Ovary (tissue), 9 donors: ENCODE measurements around the gene PLEKHN1. TPM values are rescaled to one million over a fixed set of nuclear protein-coding genes. Genes with fewer than 3 reads are reported as not detected.

Experiments used
- DNase-seq, 5 donors: peaks; one replicate each; pipeline ENCODE4 v3.0.0-alpha.2; 2019 to 2020
- H3K27ac ChIP-seq, 2 donors: fragments of 200-600 bp; one replicate each; pipeline versions ENCODE4 v1.5.1 to v1.8.0; 2019 to 2022
- H3K27me3 ChIP-seq: fragments of 200-600 bp; one replicate; pipeline ENCODE4 v1.8.0; 2022
- H3K36me3 ChIP-seq: fragments of 200-600 bp; sonication (generic); one replicate; pipeline ENCODE4 v1.5.1; 2019
- H3K4me1 ChIP-seq: one replicate; pipeline ENCODE4 v1.8.1; 2013; ENCODE audit warnings: mild to moderate bottlenecking, moderate library complexity; ENCODE audit not compliant: insufficient read depth
- H3K4me3 ChIP-seq: fragments of 200-600 bp; sonication (generic); one replicate; pipeline ENCODE4 v1.5.1; 2017
- H3K9me3 ChIP-seq, 2 donors: fragments of 200-600 bp in 1 of 2; sonication (generic) in 1 of 2; one replicate each; pipeline versions ENCODE4 v1.5.1 to v1.8.1; 2013 to 2019; ENCODE audit warnings: mild to moderate bottlenecking in 1 of 2, moderate library complexity in 1 of 2
- EP300 ChIP-seq: sonication (generic); formaldehyde crosslinking; IDR thresholded peaks from one replicate; pipeline ENCODE4 v1.6.1; 2017; ENCODE audit warnings: antibody characterized with exemption
- POLR2A ChIP-seq: fragments of 450-650 bp; IDR thresholded peaks from one replicate; pipeline ENCODE4 v1.6.1; 2017; ENCODE audit warnings: antibody characterized with exemption, mild to moderate bottlenecking, moderate library complexity
- WGBS, 3 donors: extraction: QIAGEN DNeasy Blood & Tissue Kit in 1 of 3; methylation state at CpG; one replicate each; pipeline versions ENCODE4 v1.1.5 to v1.1.7; 2013 to 2017; 5-methylcytosine and 5-hydroxymethylcytosine counted together
- intact Hi-C, 4 donors: fragments of 100-400 bp; cut with DNase I; formaldehyde crosslinking; loops; one replicate each; pipeline versions ENCODE4 v1.11.0 to v1.15.1; 2022 to 2023
- polyA plus RNA-seq, 2 donors: library from polyadenylated mRNA; stranded (reverse); fragments of 200-250 nt in 1 of 2; fragments of 350-450 nt in 1 of 2; fragmentation: Illumina TruSeq in 1 of 2; extraction: RNeasy Lipid Tissue Mini Kit (QIAGEN cat#74804) in 1 of 2; gene quantifications; one replicate each; pipeline ENCODE4 v1.2.3, GENCODE V29; 2013 to 2014
- total RNA-seq, 7 donors: library from RNA; depleted of rRNA in 2 of 7; stranded (reverse); fragments of >200 nt in 2 of 7; fragmentation: NEBNext Ultra II Directional in 3 of 7; extraction: Animal tissue kit (Norgen Biotek cat#: 25700) in 3 of 7; gene quantifications; one replicate each; pipeline versions ENCODE4 v1.1.0 to v1.2.4, GENCODE V29; 2016 to 2023
- TF ChIP-seq, protein P1 (sequence below), 3 donors: fragments of 450-650 bp in 2 of 3; fragments of 200-600 bp in 1 of 3; IDR thresholded peaks; one replicate each; pipeline versions ENCODE4 v1.5.1 to v1.8.0; 2016 to 2022; ENCODE audit warnings: antibody characterized with exemption in 3 of 3, mild to moderate bottlenecking in 1 of 3
- donor health status: DM: no; HTN: no; CAD: no; lungs with moderate emphysema.
- donor health status: DM: no; HTN: no; CAD: no.
- donor health status: Bipolar disorder and iron deficiency.
- donor health status: DM: yes; HTN: yes; CAD: no.
- donor health status: DM: no; HTN: no; CAD: no.
- donor health status: DM: yes; HTN: yes; CAD: no.

The PLEKHN1 gene
- total and polyA plus RNA-seq, 9 donors, result 0.10 to 0.34 (median 0.16) TPM; not detected in 3

GRCh38 chr1:935751-936231, 30.5 kb upstream of the PLEKHN1 start:
- H3K9me3 ChIP-seq, result no peaks in the 10 kb centered on the region
- H3K27ac ChIP-seq, result no peak overlapping the region
- H3K27me3 ChIP-seq, result peaks cover 9% of the 10 kb centered on the region
- DNase-seq, result peak in 1 of 5 donors; percentile 59
- WGBS, 3 donors, result 5 to 39% (median 9%) methylated on average over 27 to 30 of the region's 30 CpGs
- TF ChIP-seq, protein P1, sequence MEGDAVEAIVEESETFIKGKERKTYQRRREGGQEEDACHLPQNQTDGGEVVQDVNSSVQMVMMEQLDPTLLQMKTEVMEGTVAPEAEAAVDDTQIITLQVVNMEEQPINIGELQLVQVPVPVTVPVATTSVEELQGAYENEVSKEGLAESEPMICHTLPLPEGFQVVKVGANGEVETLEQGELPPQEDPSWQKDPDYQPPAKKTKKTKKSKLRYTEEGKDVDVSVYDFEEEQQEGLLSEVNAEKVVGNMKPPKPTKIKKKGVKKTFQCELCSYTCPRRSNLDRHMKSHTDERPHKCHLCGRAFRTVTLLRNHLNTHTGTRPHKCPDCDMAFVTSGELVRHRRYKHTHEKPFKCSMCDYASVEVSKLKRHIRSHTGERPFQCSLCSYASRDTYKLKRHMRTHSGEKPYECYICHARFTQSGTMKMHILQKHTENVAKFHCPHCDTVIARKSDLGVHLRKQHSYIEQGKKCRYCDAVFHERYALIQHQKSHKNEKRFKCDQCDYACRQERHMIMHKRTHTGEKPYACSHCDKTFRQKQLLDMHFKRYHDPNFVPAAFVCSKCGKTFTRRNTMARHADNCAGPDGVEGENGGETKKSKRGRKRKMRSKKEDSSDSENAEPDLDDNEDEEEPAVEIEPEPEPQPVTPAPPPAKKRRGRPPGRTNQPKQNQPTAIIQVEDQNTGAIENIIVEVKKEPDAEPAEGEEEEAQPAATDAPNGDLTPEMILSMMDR (IDR thresholded peaks at IDR 0.05), result no peak
- TF ChIP-seq EP300 (no peak), POLR2A (no peak)
- H3K36me3 ChIP-seq, result no peaks in the 10 kb centered on the region
- intact Hi-C loops, result no loop called here
- peaks cover 15% of the 10 kb centered on the region for H3K4me1 ChIP-seq
- H3K4me3 ChIP-seq, result no peak overlapping the region

DNA sequence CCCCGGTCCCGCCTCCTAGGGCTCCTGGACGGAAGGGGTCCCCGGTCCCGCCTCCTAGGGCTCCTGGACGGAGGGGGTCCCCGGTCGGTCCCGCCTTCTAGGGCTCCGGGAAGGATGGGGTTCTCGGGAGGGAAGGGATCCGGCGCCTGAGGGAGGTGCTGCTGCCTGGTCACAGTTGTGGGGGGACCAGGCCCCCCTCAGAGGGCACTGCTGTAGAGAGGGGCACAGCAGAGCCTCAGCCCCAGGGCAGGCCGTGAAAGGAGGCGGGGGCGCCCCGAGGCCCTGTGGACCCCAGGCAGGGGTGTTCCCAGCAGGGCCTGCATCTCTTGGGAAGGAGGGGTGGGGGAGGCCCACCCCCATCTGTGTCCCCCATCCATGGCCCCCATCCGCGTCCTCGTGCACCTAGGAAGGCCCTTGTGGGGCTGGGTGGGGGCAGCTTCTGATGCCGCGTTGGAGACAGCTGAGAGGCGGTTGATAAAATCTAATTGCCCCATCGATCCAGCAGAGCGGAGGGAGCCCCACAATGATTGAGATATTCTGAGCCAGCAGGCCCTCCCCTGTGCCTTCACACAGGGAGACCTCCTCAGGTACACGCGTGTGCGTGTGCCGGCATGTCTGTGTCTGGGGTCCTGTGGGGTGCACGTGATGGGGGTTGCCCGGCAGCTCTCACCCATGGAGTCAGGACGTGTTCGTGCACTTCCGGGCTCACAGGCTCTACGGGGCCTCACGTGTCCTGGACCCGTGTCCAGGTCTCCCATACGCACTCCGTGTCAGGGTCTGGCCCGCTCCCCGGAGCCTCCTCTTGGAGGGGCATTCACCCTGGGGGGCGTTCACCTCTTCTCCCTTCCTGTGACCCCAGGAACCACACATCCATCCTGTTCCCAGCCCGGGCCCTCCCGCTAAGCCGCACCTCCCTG, 29.7 kb upstream of the PLEKHN1 start:
- peaks cover 17% of the 10 kb centered on the region for H3K4me1 ChIP-seq
- peaks cover 11% of the 10 kb centered on the region for H3K27me3 ChIP-seq
- H3K4me3 ChIP-seq, result no peak overlapping the region
- TF ChIP-seq POLR2A, result no peak
- no peak for DNase-seq
- no peaks in the 10 kb centered on the region for H3K9me3 ChIP-seq
- H3K36me3 ChIP-seq, result no peaks in the 10 kb centered on the region
- H3K27ac ChIP-seq, result no peak overlapping the region
- intact Hi-C loops, result no loop called here
- WGBS, 3 donors, result 33 to 66% (median 35%) methylated on average over 30 to 45 of the region's 45 CpGs

- Histone ChIP-seq H3K36me3 (no peaks in the 10 kb centered on the region), H3K27ac (no peak overlapping the region), H3K4me3 (no peak overlapping the region), H3K9me3 (no peaks in the 10 kb centered on the region), H3K4me1 (peaks cover 19% of the 10 kb centered on the region), H3K27me3 (peaks cover 15% of the 10 kb centered on the region)
- WGBS, 3 donors, result 45 to 65% (median 51%) methylated on average over 12 to 16 of the region's 16 CpGs
- TF ChIP-seq, protein P1 (IDR thresholded peaks at IDR 0.05), result no peak
- no peak for TF ChIP-seq EP300
- no peak for TF ChIP-seq POLR2A
- DNase-seq, result no peak
- intact Hi-C loops, result no loop called here
Observed at GRCh38 chr1:937521-937920, 28.8 kb upstream of the PLEKHN1 start.

DNA sequence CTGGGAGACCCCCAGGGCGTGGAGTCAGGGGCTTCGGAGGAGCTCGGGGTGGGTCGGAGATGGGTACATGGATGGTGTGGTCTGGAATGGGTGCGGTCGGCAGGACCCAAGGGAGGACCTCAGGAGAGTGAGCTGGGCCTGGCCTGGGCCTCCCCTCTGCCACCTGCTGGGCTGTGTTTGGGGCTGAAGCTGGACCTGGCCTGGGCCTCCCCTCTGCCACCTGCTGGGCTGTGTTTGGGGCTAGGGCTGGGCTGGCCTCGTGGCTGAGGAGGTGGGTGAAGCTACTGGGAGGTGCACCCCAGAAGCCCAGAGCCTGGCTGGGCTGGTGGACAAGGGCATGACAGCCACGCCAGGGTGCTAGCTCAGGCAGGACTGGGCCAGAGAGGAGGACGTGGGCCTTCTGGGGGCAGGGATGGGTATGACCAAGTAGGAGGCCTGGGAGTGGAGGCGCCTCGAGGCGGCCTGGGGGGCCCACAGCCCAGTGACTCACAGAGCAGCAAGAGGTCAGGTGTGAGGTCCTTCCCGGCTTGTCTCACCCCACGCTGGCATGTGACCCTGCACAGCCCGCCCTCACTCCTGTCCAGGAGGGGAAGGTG, 28.1 kb upstream of the PLEKHN1 start:
- peaks cover 15% of the 10 kb centered on the region for H3K27me3 ChIP-seq
- H3K36me3 ChIP-seq, result no peaks in the 10 kb centered on the region
- H3K9me3 ChIP-seq, result no peaks in the 10 kb centered on the region
- TF ChIP-seq EP300 (no peak), POLR2A (no peak)
- TF ChIP-seq, protein P1 (IDR thresholded peaks at IDR 0.05), result no peak
- H3K27ac ChIP-seq, result no peak overlapping the region
- no peak overlapping the region for H3K4me3 ChIP-seq
- intact Hi-C loops, result no loop called here
- DNase-seq, result peak in 1 of 5 donors; percentile 53
- peaks cover 24% of the 10 kb centered on the region for H3K4me1 ChIP-seq
- 35 to 63% (median 36%) methylated on average over 13 to 15 of the region's 15 CpGs for WGBS, 3 donors
